ENCODE data around the gene COL1A1. TPM values are rescaled to one million over a fixed set of nuclear protein-coding genes. Genes with fewer than 3 reads are reported as not detected.

COL1A1 gene
- total and polyA plus RNA-seq, 2 of the 13 experiments (the other 11 are each of a cell fraction or from before 2014, with no cell fraction given), result 0.05 TPM; not detected in 1

DNA sequence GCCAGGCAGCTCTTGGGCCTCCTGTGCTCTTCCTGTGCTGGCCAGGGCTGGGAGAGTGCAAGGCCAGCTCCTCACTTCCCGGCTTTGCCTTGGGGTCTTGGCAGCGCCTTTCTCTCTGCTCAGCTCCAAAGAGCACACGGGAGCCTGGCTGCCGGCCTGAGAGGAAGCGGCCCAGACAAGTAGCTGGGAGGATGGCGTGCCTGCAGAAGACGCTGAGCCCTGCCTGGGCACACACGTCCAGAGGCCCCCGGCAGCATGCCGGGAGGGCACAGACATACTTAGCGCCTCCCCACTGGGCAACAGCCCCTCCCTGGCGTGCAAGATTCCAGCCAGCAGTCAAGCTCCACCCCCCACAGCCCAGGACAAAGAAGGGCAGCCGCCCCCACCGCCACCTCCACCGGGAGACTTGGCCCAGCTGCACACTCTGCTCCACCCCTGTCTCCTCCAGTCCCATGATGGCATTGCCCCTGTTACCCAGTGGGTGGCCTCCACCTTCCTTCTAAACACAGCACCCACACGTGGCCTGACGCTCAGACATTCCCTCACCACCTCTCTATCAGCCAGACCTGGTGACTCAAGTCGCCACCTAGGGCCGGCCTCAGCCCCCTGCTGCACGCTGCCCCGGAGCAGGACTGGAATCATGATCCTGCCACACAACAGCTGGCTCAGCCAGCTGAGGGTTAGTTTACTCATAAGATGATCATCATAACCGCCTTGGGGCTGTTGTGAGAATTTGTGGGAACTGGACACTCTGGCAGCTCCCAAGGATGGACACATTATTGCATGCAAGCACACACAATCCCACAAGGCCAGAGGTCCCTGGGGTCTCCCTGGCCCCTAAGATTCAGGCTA is 23.2 kb downstream of the COL1A1 start (continued):
- TF ChIP-seq, protein P1, sequence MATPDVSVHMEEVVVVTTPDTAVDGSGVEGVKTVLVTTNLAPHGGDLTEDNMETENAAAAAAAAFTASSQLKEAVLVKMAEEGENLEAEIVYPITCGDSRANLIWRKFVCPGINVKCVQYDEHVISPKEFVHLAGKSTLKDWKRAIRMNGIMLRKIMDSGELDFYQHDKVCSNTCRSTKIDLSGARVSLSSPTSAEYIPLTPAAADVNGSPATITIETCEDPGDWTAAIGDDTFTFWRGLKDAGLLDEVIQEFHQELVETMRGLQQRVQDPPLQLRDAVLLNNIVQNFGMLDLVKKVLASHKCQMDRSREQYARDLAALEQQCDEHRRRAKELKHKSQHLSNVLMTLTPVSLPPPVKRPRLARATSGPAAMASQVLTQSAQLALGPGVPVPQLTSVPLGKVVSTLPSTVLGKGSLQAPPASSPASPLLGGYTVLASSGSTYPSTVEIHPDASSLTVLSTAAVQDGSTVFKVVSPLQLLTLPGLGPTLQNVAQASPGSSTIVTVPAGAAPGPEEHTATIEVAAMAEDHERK (CRISPR knock-in tag; IDR thresholded peaks at IDR 0.05; ENCODE audit: low read depth), result no peak
- no peak for TF ChIP-seq ZNF652 (CRISPR knock-in tag; IDR thresholded peaks at IDR 0.05; ENCODE audit: borderline replicate concordance, low read depth)
- no peak for TF ChIP-seq PRDM4 (CRISPR knock-in tag; IDR thresholded peaks at IDR 0.05; ENCODE audit: borderline replicate concordance)
- no peak for TF ChIP-seq HNRNPLL (IDR thresholded peaks at IDR 0.05; ENCODE audit: low read depth, low read length, poor library complexity, severe bottlenecking)
- TF ChIP-seq ZNF33B (CRISPR knock-in tag; IDR thresholded peaks at IDR 0.05), result peak; percentile 67; the same call in 1 of the 2 replicates
- TF ChIP-seq SRSF4 (IDR thresholded peaks at IDR 0.05; ENCODE audit: low read depth, low read length, poor library complexity, severe bottlenecking), result no peak
- TF ChIP-seq TRIM22 (IDR thresholded peaks at IDR 0.05), result no peak
- TF ChIP-seq ZNF569 (CRISPR knock-in tag; IDR thresholded peaks at IDR 0.05; ENCODE audit: borderline replicate concordance), result no peak
- TF ChIP-seq FOXK1 (CRISPR knock-in tag; IDR thresholded peaks at IDR 0.05; ENCODE audit: borderline replicate concordance, low read depth), result 0 out of 2 replicates have a peak, but pooled peaks have one; percentile 24
- no peak for TF ChIP-seq MEIS2 (CRISPR knock-in tag; IDR thresholded peaks at IDR 0.05)
- TF ChIP-seq ZNF782 (CRISPR knock-in tag; IDR thresholded peaks at IDR 0.05; ENCODE audit: borderline replicate concordance), result no peak
- TF ChIP-seq RBM22 (optimal IDR thresholded peaks at IDR 0.05; ENCODE audit: low read length), result no peak
- TF ChIP-seq SYNCRIP (IDR thresholded peaks at IDR 0.05; ENCODE audit: insufficient read depth, low read depth, low read length), result no peak
- TF ChIP-seq ZNF672 (CRISPR knock-in tag; IDR thresholded peaks at IDR 0.05), result no peak
- TF ChIP-seq, protein P2, sequence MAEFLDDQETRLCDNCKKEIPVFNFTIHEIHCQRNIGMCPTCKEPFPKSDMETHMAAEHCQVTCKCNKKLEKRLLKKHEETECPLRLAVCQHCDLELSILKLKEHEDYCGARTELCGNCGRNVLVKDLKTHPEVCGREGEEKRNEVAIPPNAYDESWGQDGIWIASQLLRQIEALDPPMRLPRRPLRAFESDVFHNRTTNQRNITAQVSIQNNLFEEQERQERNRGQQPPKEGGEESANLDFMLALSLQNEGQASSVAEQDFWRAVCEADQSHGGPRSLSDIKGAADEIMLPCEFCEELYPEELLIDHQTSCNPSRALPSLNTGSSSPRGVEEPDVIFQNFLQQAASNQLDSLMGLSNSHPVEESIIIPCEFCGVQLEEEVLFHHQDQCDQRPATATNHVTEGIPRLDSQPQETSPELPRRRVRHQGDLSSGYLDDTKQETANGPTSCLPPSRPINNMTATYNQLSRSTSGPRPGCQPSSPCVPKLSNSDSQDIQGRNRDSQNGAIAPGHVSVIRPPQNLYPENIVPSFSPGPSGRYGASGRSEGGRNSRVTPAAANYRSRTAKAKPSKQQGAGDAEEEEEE (CRISPR knock-in tag; IDR thresholded peaks at IDR 0.05; ENCODE audit: borderline replicate concordance), result 0 out of 2 replicates have a peak, but pooled peaks have one; percentile 80
- TF ChIP-seq NFE2L1 (CRISPR knock-in tag; IDR thresholded peaks at IDR 0.05; ENCODE audit: borderline replicate concordance), result no peak
- TF ChIP-seq FUBP1 (CRISPR knock-in tag; IDR thresholded peaks at IDR 0.05; ENCODE audit: borderline replicate concordance), result 0 out of 2 replicates have a peak, but pooled peaks have one; percentile 54
- peak; percentile 79; the same call in 1 of the 2 replicates for TF ChIP-seq ZNF605 (CRISPR knock-in tag; IDR thresholded peaks at IDR 0.05)
- TF ChIP-seq ZNF20 (CRISPR knock-in tag; IDR thresholded peaks at IDR 0.05), result no peak
